ENCODE data around the gene ACOT7. TPM values are rescaled to one million over a fixed set of nuclear protein-coding genes. Genes with fewer than 3 reads are reported as not detected.

ACOT7 gene
- total RNA-seq, 4 donors from 2014 or later: 21.1 to 27.7 (median 24.6) TPM

- no peak for TF ChIP-seq POLR2A (IDR thresholded peaks at IDR 0.05)
- TF ChIP-seq CTCF (IDR thresholded peaks at IDR 0.05): no peak
- peak overlapping the region; percentile 46 for H3K4me3 ChIP-seq (ENCODE audit: low read depth, poor library complexity, severe bottlenecking)
- 3% methylated on average over 29 of the region's 61 CpGs; no CpG with 5 or more reads in 1 of the 2 donors for WGBS, 2 donors
- intact Hi-C loops (cut with DNase I; ENCODE audit: low total_unique reads): no loop called here
- DNase-seq (ENCODE audit: low spot score in 2 of 2): no peak
Measured at GRCh38 chr1:6260433-6260934, 133.1 kb downstream of the ACOT7 start.

GRCh38 chr1:6259491-6260362 is 133.8 kb downstream of the ACOT7 start:
- WGBS, 2 donors: 12 to 19% methylated on average over 9 to 12 of the region's 46 CpGs
- intact Hi-C loops (cut with DNase I; ENCODE audit: low total_unique reads): no loop called here
- H3K4me3 ChIP-seq (ENCODE audit: low read depth, poor library complexity, severe bottlenecking): peak overlapping the region; percentile 46
- peak; percentile 84 to 98 for DNase-seq (ENCODE audit: low spot score in 2 of 2)
- TF ChIP-seq CTCF (IDR thresholded peaks at IDR 0.05) (no peak), POLR2A (IDR thresholded peaks at IDR 0.05) (no peak)

- intact Hi-C loops (cut with DNase I; ENCODE audit: low total_unique reads): no loop called here
- no peak for DNase-seq (ENCODE audit: low spot score in 2 of 2)
- TF ChIP-seq POLR2A (IDR thresholded peaks at IDR 0.05) (no peak), CTCF (IDR thresholded peaks at IDR 0.05) (no peak)
- WGBS, 2 donors: 49 to 55% methylated on average over 10 of the region's 10 CpGs
- no peak overlapping the region for H3K4me3 ChIP-seq (ENCODE audit: low read depth, poor library complexity, severe bottlenecking)
Measured at GRCh38 chr1:6258675-6259074, 134.9 kb downstream of the ACOT7 start.

- 86 to 89% methylated on average over 8 of the region's 8 CpGs for WGBS, 2 donors
- intact Hi-C loops (cut with DNase I; ENCODE audit: low total_unique reads): no loop called here
- DNase-seq (ENCODE audit: low spot score in 2 of 2): no peak
- no peak overlapping the region for H3K4me3 ChIP-seq (ENCODE audit: low read depth, poor library complexity, severe bottlenecking)
- TF ChIP-seq POLR2A (IDR thresholded peaks at IDR 0.05) (no peak), CTCF (IDR thresholded peaks at IDR 0.05) (no peak)
Measured at GRCh38 chr1:6257541-6258069, 136.0 kb downstream of the ACOT7 start.

GRCh38 chr1:6256645-6257044 is 136.9 kb downstream of the ACOT7 start:
- no peak for DNase-seq (ENCODE audit: low spot score in 2 of 2)
- TF ChIP-seq CTCF (IDR thresholded peaks at IDR 0.05): no peak
- no peak for TF ChIP-seq POLR2A (IDR thresholded peaks at IDR 0.05)
- 56 to 74% methylated on average over 13 of the region's 13 CpGs for WGBS, 2 donors
- intact Hi-C loops (cut with DNase I; ENCODE audit: low total_unique reads): no loop called here
- no peak overlapping the region for H3K4me3 ChIP-seq (ENCODE audit: low read depth, poor library complexity, severe bottlenecking)

Measured in lower leg skin (tissue), 4 donors.